MG63 (cell line): ENCODE results near the gene ZDHHC5. TPM values are rescaled to one million over a fixed set of nuclear protein-coding genes. Genes with fewer than 3 reads are reported as not detected.
"Not testable (repeated sequence)": the region's sequence is repeated elsewhere in the genome, so short reads cannot be mapped to it uniquely, and the experiment has no call there.

Source experiments
- DNase-seq: peaks from one replicate; pipeline ENCODE4 v3.0.0-alpha.2; 2020
- H3K27me3 ChIP-seq: fragments of 250-450 bp; sonication (Bioruptor Pico); 2 replicates; pipeline ENCODE4 v1.5.1; 2020; ENCODE audit warnings: mild to moderate bottlenecking, moderate library complexity
- H3K36me3 ChIP-seq: fragments of 250-450 bp; sonication (Bioruptor Pico); 2 replicates; pipeline ENCODE4 v1.5.1; 2020; ENCODE audit warnings: mild to moderate bottlenecking, moderate library complexity
- H3K4me3 ChIP-seq: fragments of 250-450 bp; sonication (Bioruptor Pico); 2 replicates; pipeline ENCODE4 v1.5.1; 2020; ENCODE audit warnings: mild to moderate bottlenecking, moderate library complexity
- H3K9me3 ChIP-seq: fragments of 250-450 bp; sonication (Bioruptor Pico); 2 replicates; pipeline ENCODE4 v1.5.1; 2020; ENCODE audit warnings: mild to moderate bottlenecking, moderate library complexity
- total RNA-seq: library from RNA; depleted of rRNA; stranded (reverse); fragments of >200 nt; shearing (Covaris generic); gene quantifications from 2 replicates; pipeline ENCODE4 v1.2.3, GENCODE V29; 2014; ENCODE audit warnings: low replicate concordance

ZDHHC5 gene
- total RNA-seq, 1 experiment from 2014 or later = 30.5 TPM

DNA sequence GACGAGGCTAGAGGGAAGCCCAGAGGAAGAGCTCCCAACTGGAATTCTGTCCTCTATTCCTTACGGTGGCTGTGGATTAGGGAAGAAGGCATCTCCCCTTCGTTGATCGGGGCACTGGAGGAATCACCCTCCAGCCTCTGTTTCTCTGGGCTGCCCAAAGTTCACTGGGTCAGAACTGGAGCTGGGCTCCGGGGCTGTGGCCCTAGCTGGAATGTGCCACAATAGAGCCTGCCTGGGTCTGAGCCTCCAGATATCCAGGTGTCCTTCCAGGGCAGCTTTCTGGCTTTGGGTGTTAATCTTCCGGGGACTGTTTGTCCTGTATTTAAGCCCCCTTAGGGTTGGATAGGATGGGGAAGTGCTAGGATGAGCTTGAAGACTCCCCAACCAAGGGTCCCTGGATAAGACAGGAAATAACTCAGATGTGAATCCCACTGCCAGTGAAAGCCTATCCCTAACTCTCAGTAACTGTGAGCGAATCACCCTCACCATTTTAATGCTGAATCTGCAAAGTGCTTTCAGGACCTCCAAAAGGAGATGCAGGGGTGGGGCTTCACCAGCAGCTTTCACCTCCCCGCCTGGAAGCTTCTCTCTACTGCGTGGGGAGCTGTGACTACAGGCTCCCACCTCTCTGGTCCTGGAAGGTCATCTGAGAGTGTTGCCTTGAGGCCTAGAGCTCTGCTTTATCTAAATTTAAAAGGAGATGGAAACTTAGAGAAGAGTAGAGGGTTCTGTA lies 27.7 kb upstream of the ZDHHC5 start:
- Histone ChIP-seq H3K36me3 (peaks cover 2% of the 10 kb centered on the region), H3K27me3 (no peaks in the 10 kb centered on the region), H3K4me3 (no peak overlapping the region), H3K9me3 (no peaks in the 10 kb centered on the region)
- DNase-seq = no peak

DNA sequence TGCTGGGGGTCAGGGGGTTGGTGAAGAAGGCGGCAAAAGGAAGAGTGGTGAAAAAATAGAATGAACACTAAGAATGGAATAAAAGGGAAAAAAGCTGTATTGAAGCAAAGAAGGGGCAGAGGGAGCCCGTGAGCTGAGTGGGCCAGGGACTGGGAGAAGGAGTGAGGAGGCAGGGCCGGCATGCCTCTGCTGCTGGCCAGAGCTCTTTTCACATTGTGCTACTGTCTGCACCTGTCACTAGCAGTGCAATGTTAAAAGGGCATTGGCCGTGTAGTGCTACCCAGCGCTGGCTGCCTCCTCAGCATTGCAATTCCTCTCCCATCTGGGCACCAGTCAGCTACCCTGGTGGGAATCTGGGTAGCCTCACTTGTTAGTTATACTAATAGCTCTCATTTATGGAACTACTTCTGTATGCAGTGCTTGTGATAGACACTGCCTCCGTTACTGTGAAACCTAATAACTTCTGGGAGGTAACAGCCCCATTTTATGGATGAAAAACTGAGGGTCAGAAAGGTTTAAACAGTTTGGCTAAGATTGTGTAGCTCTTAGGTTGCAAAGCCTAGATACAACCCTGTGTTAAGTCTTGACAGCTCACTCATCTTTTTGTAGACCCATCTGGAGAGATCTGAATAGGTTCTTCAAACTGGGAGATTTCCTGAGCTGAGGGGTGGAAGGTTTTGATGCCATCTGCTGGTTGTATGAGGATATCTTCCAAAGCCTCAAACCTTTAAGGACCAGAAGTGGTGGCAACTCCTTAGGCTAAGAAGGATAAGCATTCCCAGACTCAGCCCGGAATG lies 26.7 kb upstream of the ZDHHC5 start:
- Histone ChIP-seq H3K4me3 (no peak overlapping the region), H3K27me3 (no peaks in the 10 kb centered on the region), H3K9me3 (no peaks in the 10 kb centered on the region), H3K36me3 (peaks cover 2% of the 10 kb centered on the region)
- no peak for DNase-seq

DNA sequence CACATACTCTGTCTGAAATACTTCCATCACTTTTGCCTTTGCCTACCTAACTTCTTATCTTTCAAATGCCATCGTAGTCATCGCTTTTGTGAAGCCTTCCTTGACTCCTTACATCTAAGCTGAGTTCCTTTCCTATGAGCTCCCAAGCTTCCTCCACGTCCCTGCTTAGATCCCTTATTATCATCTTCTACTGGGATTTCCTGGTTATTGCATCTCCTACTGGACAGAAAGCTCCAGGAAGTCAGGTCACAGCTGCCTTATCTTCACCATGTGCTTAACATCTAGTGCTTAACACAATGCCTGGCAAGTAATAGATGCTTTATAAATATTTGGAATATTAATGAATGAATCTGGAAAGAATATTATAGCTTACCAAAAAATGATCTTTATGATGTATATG lies 24.1 kb upstream of the ZDHHC5 start:
- Histone ChIP-seq H3K4me3 (no peak overlapping the region), H3K27me3 (peaks cover 21% of the 10 kb centered on the region), H3K9me3 (no peaks in the 10 kb centered on the region), H3K36me3 (peaks cover 2% of the 10 kb centered on the region)
- no peak for DNase-seq

DNA sequence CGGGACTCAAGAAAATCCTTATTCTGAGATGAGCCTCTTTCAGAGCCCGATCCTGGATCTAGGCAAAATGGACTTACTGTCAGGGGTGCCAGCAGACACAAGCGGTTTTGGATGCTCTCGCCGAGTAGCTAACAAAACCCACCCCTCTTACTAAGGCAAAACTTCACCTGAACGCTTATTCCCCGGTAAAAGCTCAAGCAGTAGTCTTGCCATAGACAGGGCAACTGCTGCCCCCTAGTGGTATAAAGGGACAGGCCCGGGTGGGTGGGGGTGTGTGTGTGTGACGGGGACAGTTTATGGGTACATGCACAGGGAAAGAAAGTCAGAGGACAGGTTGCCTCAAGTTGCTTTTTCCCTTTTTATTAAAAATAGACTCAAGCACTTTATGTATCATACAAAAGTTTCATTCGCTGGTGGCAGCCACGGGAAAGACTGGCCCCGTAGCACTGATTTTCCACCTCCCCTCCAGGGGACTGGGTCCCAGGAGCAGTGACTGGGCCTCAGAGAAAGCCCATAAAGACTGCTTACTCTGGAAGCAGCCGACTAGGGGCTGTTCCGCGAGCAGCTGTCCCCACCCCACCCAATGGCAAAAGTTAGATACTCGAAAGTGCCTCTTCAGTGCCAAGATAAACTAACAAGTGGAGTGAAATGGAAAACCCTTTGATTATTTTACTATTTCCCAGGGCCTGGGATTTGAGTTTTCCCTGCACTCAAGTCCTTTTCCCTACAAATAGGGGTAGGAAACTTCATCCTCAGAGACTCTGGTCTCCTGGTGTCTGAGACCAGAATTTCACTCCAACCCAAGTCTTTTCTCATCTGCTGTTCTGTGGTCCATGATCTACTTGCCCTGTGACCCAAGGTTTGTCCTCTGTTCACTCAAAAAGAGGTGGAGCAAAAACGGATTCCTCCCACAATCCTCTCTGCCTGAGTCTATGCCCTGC lies 22.9 kb upstream of the ZDHHC5 start:
- Histone ChIP-seq H3K27me3 (peaks cover 24% of the 10 kb centered on the region), H3K9me3 (no peaks in the 10 kb centered on the region), H3K36me3 (no peaks in the 10 kb centered on the region; the same call in 1 of the 2 replicates), H3K4me3 (no peak overlapping the region)
- DNase-seq = peak; percentile 64

DNA sequence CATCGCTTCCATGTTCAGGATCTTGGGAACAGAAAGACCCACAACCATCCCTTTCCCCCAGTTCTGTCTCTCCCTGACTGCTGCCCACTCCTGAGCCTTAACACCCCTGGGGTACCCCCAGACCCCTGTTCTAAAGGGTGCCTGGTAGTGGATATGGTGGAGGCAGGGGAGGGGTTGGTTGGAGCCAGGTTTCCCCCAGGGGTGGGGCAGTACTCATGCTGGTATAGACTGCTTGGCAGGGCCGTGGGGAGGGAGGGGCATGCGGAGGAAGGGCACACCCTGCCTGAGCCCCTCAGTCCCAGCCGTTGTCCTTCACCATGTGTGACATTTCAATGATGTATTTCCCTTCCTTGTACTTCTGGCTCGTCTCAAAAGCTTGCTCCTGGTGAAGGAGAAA lies 22.2 kb upstream of the ZDHHC5 start:
- no peak for DNase-seq
- H3K27me3 ChIP-seq = peaks cover 27% of the 10 kb centered on the region
- no peak overlapping the region for H3K4me3 ChIP-seq
- H3K36me3 ChIP-seq = no peaks in the 10 kb centered on the region; the same call in 1 of the 2 replicates
- H3K9me3 ChIP-seq = no peaks in the 10 kb centered on the region

DNA sequence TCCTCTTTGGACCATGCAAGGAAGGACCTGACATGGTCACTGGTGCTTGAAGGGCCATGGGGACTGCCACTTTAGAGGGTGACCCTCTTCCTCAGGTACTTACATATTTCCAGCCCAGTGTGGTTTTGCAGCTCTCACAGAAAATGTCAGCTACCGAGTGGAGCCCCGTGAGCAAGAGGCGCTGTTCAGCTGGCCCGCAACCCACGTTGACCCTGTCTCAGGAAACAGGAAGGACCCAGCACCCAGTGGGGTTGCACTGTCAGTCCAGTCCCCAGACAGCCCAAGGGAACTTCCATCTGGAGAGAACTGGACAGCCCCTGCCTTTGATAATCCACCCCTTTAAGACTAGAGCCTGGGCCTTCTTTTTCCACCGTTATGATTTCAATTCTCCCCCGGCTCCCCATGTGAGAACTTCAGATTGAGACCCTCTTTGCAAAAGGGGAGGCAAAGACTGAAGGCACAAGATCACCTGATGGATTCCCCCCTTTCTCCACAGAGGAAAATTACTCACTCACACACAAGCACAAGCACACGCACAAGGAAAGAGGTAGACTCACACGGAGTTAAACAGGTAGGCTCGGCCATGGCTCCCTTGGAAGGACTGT lies 21.6 kb upstream of the ZDHHC5 start:
- H3K36me3 ChIP-seq = no peaks in the 10 kb centered on the region
- no peak for DNase-seq
- H3K27me3 ChIP-seq = peaks cover 27% of the 10 kb centered on the region
- H3K9me3 ChIP-seq = no peaks in the 10 kb centered on the region
- no peak overlapping the region for H3K4me3 ChIP-seq

DNA sequence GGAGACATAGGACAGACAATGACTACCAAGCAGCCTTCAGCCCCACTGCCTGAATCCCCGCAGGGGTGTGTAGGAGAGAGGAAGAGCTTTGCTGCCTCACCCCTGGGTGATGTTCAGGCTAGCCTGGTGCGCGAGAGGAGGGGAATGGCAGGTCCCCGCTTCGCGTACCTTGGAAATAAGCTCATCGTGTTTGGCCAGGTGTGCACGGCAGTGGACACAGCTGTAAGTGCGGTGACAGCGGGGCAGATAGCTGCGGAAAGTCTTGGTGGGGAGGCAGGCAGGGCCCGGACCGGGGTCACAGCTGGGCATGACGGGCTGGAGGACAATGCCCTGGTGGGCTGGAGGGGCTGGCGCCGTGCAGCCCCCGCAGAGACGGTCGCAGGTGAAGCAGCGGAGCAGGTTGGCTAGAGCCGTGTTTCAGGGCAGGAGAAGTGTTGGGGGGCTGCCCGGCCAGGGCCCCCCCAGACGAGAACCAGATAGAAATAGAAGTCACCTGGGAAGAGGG lies 21.1 kb upstream of the ZDHHC5 start:
- no peaks in the 10 kb centered on the region for H3K36me3 ChIP-seq
- H3K9me3 ChIP-seq = no peaks in the 10 kb centered on the region
- peaks cover 27% of the 10 kb centered on the region for H3K27me3 ChIP-seq
- no peak overlapping the region for H3K4me3 ChIP-seq
- DNase-seq = no peak

DNA sequence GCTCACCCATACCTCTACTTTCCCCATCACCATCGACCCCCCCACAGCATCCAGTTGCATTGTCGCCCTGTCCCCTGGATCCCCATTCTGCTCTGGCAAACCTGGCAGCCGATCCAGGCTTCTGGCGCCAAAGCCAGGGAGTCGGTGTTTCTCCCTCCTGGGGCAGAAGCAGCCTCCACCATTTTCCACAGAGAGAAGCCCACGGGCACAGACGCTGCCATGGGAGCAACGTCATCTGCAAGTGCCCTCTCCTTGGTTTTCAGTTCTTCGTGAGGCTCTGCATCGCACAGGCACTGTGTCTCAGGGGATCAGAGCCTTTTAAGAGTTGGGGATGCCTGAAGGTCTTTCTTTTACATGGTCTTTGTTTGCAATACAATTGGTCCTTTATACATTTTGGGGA lies 20.5 kb upstream of the ZDHHC5 start:
- DNase-seq = no peak
- no peak overlapping the region for H3K4me3 ChIP-seq
- peaks cover 27% of the 10 kb centered on the region for H3K27me3 ChIP-seq
- no peaks in the 10 kb centered on the region for H3K36me3 ChIP-seq
- H3K9me3 ChIP-seq = no peaks in the 10 kb centered on the region

DNA sequence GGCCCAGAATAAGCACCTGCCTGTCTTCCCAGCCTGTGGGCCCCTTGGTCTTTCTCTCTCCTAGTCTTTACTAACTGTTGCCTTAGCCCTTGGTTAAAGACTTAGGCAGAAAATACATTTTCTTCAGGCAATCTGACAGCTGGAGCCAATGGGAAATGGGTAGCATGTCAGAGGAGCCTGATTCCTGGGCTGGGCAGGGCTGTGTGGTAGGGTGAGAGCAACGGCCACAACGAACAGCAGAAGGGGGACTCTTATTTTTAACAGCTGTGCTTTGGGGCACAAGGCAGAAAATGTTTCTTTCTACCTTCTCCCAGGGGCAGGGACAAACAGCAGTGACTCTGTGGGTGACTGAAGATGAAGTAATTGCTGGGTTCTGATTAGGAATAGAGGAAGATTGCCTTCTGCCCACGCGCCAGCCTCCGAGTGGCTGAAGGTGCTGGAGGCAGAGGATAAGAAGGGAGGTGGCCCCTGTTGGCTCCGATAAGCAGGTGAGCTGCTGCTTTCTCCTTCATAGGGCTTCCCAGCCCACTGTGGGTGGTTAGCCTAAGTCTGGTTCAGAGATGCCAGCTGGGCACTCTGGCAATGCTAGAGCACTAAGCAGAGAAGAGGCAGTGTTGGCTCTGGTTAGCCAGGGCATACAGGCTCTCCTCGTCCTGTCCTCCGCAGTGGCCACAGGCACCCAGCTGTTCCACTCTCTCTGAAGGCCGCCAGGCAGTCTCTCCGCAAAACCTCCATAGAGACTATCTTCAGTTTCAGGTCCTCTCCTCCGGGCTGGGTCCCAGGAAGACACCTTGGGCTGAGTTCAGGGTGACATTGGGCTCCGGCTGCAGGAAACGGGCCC lies 19.7 kb upstream of the ZDHHC5 start:
- H3K4me3 ChIP-seq = no peak overlapping the region
- no peak for DNase-seq
- H3K27me3 ChIP-seq = peaks cover 27% of the 10 kb centered on the region
- H3K9me3 ChIP-seq = no peaks in the 10 kb centered on the region
- no peaks in the 10 kb centered on the region for H3K36me3 ChIP-seq

DNA sequence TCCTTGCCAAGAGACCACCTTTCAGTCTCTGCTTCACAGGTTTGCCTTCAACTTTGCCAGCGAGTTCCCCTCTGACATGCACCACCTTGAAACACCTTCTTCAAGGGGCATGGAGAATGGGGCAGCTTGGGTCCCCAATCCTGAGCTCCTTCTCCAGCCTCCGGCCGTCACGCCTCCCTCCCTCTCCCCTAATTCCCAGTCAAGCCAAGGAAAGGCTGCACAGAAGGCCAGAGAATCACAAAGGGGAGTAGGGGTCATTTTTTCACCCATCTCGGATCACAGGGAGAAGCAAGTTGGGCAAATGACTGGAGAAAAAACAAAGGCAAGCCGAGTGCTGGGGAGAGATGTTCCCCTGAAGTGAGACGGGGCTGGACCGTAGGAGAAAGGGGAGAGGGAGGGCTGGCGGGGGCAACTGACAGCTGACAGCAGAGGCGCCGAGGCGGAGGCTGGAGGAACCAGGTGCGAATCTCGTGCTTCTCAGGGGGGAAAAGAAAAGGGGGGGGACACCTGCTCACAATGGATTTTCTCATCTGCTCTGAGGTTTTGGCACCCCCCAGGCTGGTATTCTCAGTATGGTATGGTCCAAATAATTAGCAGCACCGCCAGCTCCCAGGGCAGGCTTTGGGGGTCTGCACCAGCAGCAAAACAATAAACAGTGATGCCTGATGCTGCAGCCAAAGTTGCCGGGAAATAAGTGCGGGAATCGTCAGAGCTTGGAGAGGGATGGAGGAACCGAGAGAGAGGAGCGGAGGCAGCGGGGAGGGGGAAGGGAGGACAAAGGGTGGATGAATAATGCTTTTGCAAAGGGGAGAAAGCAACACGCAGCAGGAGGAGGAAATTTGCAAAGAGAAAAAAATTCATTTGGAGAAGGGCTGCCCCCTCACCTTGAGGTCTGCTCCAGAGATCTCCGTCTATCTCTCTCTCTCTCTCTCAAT lies 18.8 kb upstream of the ZDHHC5 start:
- DNase-seq = no peak

DNA sequence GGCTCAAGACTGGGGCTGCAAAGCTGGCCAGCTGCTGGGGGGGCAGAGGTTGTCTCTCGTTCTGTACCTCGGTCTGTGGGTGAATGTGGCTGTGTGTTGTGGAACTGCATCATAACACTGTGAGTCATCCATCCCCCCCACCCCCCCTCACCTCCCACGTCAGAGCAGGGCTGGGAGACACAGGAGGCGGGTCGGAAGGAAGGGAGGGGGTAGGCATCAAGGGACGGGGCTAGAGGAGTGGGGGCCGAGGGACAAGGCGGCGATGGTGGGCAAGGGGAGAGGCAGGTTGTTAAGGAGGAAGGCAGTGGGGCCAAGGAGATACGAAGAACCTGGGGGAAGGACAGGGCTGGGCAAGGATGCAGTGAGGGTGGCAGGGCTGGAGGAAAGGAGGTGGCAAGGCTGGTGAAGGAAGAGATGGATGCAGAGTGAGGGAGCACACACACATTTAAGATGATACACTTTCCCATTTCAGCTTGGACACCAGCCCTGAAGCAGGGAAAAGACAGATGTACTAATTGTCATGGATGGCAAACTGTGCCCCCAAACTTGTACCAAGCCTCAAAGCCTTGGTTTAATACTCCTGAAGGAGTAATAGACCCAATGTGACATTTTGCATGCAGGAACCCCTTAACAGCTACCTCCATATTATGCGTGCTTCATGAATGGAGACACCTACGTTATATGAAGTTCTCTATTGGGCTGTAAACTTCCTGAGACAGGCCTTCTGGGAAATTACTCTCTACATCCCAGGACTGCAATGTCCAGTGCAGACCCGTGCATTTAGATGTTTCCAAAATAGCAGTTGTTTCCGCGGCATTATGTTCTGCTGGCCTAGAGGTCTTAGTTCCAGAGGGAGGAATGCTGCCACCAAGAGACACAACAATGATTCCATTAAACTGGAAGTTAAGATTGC lies 17.8 kb upstream of the ZDHHC5 start, which contains the start of gene YPEL4:
YPEL4 (minus strand) TSS at position 87 of the 913 bp plus-strand sequence. CDS start 2,805 bp downstream, outside the sequence.
- H3K4me3 ChIP-seq = no peak within 1 kb of the TSS
- H3K27me3 ChIP-seq = peaks cover 27% of the 10 kb centered on the region
- H3K9me3 ChIP-seq = no peaks in the 10 kb centered on the region
- no peaks in the 10 kb centered on the region for H3K36me3 ChIP-seq
- peak; percentile 46 for DNase-seq

More for the DNA sequence above, 18.8 kb upstream of the ZDHHC5 start:
- Histone ChIP-seq H3K36me3 (no peaks in the 10 kb centered on the region), H3K4me3 (no peak overlapping the region), H3K9me3 (no peaks in the 10 kb centered on the region), H3K27me3 (peaks cover 27% of the 10 kb centered on the region)

DNA sequence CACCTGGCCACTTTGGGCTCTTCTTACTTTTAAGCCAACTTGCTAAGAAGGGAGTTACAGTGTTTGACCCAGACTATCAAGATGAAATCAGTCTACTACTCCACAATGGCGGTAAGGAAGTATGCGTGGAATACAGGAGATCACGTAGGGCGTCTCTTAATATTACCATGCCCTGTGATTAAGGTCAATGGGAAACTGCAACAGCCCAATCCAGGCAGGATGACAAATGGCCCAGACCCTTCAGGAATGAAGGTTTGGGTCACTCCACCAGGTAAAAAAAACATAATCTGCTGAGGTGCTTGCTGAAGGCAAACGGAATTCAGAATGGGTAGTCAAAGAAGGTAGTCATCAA lies 17.2 kb upstream of the ZDHHC5 start:
- Histone ChIP-seq H3K27me3 (peaks cover 27% of the 10 kb centered on the region), H3K4me3 (no peak overlapping the region), H3K9me3 (no peaks in the 10 kb centered on the region), H3K36me3 (no peaks in the 10 kb centered on the region)
- DNase-seq = no peak

DNA sequence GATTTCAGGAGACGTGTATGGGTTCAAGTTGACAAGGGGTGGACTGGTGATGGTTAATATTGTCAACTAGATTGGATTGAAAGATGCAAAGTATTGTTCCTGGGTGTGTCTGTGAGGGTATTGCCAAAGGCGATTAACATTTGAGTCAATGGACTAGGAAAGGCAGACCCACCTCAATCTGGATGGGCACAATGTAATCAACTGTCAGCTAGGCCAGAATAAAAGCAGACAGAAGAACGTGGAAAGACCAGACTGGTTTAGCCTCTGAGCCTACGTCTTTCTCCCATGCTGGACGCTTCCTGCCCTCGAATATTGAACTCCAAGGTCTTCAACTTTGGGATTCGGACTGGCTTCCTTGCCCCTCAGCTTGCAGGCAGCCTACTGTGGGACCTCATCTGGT lies 16.5 kb upstream of the ZDHHC5 start:
- no peaks in the 10 kb centered on the region for H3K36me3 ChIP-seq
- H3K9me3 ChIP-seq = no peaks in the 10 kb centered on the region
- H3K27me3 ChIP-seq = peaks cover 27% of the 10 kb centered on the region

DNA sequence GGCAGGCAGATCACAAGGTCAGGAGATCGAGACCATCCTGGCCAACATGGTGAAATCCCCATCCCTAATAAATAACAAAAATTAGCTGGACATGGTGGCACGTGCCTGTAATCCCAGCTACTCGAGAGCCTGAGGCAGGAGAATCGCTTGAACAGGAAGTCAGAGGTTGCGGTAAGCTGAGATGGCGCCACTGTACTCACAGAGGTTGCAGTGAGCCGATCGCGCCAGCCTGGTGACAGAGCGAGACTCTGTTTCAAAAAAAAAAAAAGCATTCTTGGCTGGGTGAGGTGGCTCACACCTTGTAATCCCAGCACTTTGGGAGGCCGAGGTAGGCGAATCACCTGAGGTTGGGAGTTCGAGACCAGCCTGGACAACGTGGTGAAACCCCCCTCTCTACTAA lies 15.7 kb upstream of the ZDHHC5 start:
- H3K4me3 ChIP-seq, H3K36me3 ChIP-seq, DNase-seq, H3K9me3 ChIP-seq: not testable (repeated sequence)
- peaks cover 21% of the 10 kb centered on the region for H3K27me3 ChIP-seq

More for the DNA sequence above, 16.5 kb upstream of the ZDHHC5 start:
- DNase-seq = no peak
- H3K4me3 ChIP-seq = no peak overlapping the region
